Measurements from ENCODE around the gene EHHADH. TPM values are rescaled to one million over a fixed set of nuclear protein-coding genes. Genes with fewer than 3 reads are reported as not detected.
"Not testable (repeated sequence)": the region's sequence is repeated elsewhere in the genome, so short reads cannot be mapped to it uniquely, and the experiment has no call there.

Gene EHHADH
- total RNA-seq, 2 experiments from 2014 or later = 3.8 to 4.0 TPM

DNA sequence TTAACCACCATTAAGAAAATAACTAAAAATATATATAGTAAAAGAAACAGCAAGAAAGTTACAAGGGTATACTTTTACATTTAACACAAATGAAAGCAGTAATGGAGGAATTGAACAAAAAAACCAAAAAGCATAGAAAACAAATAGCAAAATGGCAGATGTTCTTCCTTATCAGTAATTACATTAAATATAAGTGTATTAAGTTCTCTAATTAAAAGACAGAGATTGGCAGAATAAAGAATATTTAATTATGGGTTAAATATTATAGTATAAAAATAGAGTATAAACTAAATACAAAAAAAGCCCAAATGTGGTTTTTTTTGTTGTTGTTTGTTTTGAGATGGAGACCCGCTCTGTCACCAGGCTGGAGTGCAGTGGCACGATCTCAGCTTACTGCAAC, 20.5 kb downstream of the EHHADH start:
- no peak overlapping the region for H3K27ac Mint-ChIP-seq
- CTCF ChIA-PET = no interaction called here
- peaks cover 3% of the 10 kb centered on the region for H3K9me3 Mint-ChIP-seq (ENCODE audit: low read depth)
- DNase-seq = no peak
- no peak overlapping the region for H3K4me3 Mint-ChIP-seq
- H3K36me3 Mint-ChIP-seq = peaks cover 11% of the 10 kb centered on the region
- ATAC-seq = no peak
- H3K4me1 Mint-ChIP-seq = no peaks in the 10 kb centered on the region
- no peaks in the 10 kb centered on the region for H3K27me3 Mint-ChIP-seq

DNA sequence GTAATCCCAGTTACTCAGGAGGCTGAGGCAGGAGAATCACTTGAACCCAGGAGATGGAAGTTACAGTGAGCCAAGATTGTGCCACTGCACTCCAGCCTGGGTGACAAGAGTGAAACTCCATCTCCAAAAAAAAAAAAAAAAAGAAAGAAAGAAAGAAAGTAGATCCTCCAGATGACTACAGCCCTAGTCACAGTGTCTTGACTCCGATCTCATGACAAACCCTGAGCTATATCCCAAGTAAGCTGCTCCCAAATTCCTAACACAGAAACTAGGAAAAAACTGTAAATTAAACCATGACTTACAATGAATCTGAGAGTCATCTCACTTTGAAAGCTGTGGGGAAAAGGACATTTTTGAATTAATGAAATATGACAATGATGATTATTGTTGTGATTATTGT, 27.3 kb downstream of the EHHADH start:
- H3K9me3 Mint-ChIP-seq (ENCODE audit: low read depth); H3K4me3 Mint-ChIP-seq; CTCF ChIA-PET; H3K27me3 Mint-ChIP-seq; H3K36me3 Mint-ChIP-seq; H3K27ac Mint-ChIP-seq; DNase-seq; H3K4me1 Mint-ChIP-seq; ATAC-seq: not testable (repeated sequence)

DNA sequence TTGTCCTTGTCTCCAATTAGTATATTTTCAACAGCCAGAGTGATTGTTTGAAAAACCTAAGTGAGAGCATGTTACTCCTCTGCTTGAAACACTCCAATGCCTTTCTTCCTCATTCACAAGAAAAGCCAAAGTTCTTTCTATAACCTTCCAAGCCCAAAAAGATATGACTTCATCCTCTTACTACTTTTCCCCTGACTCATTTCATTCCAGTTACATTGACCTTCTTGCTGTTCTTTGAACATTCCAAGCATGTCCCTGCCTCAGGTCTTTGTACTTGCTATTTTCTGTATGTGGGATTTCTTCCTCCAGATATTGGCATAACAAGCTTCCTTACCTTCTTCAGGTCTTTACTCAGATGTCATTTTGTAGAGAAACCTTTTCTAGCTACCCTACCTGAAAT, 28.3 kb downstream of the EHHADH start:
- peaks cover 2% of the 10 kb centered on the region for H3K36me3 Mint-ChIP-seq
- CTCF ChIA-PET = no interaction called here
- no peaks in the 10 kb centered on the region for H3K4me1 Mint-ChIP-seq

DNA sequence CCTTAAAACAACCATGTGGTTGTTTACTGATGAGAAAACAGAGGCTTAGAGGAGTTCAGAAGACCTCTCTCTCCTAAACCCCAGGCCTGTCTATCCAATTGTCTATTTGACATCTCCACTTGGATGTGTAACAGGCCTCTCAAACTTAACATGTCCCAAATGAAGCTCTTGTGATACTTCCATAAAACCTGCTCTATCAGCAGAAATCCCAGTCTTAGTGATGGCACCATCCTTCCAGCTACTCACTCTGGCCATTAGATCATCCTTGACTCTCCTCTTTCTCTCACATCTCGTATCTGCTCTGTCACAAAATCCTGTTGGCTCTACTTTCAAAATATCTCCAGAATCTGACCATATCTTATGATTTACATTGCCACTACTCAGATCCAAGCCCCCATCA, 28.8 kb downstream of the EHHADH start:
- DNase-seq (no peak), ATAC-seq (no peak)
- Mint-ChIP-seq H3K36me3 (peaks cover 2% of the 10 kb centered on the region), H3K4me3 (no peak overlapping the region), H3K27ac (no peak overlapping the region), H3K27me3 (no peaks in the 10 kb centered on the region), H3K4me1 (no peaks in the 10 kb centered on the region), H3K9me3 (ENCODE audit: low read depth) (no peaks in the 10 kb centered on the region)
- CTCF ChIA-PET = no interaction called here

More for the DNA sequence above, 28.3 kb downstream of the EHHADH start:
- H3K4me3 Mint-ChIP-seq = no peak overlapping the region
- H3K27me3 Mint-ChIP-seq = no peaks in the 10 kb centered on the region
- ATAC-seq (no peak), DNase-seq (no peak)
- H3K9me3 Mint-ChIP-seq (ENCODE audit: low read depth) = no peaks in the 10 kb centered on the region
- H3K27ac Mint-ChIP-seq = no peak overlapping the region

DNA sequence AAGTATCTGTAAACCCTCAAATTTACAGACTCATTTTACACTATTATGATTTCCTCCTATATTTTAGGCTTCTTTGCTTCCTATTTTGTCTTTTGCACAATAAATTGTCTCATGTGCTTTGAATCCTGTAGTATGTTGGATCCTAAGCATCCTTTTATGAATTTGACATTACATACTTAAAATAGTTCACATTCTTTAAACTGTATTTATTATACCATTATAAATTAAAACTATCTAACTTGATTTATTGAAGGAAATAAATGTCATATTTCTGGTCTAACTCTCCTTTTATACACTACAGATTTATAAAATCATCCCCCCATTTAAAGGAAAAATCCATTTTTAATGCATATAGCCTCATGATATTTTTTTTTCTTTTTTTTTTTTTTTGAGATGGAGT, 32.6 kb downstream of the EHHADH start:
- H3K36me3 Mint-ChIP-seq = no peaks in the 10 kb centered on the region
- no peak overlapping the region for H3K4me3 Mint-ChIP-seq
- ATAC-seq (no peak), DNase-seq (no peak)
- no peaks in the 10 kb centered on the region for H3K4me1 Mint-ChIP-seq
- CTCF ChIA-PET = no interaction called here
- no peaks in the 10 kb centered on the region for H3K9me3 Mint-ChIP-seq (ENCODE audit: low read depth)
- H3K27ac Mint-ChIP-seq = no peak overlapping the region
- H3K27me3 Mint-ChIP-seq = no peaks in the 10 kb centered on the region

DNA sequence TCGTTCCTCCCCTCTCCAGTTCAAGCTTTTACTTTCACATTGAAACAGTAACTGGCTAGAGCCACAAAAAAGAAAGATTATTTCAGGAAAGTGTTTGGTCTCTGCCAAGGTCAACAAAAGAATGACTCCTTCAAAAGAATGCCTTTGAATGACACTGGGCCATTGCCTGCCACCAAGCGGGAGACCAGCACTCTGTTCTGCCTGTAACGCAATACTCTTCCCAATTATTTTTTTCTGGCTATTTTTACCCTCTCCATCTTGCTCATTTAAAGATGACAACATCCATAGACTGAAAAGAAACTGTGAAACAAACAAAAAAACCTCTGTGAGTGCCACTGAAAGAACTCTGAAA, 37.3 kb downstream of the EHHADH start:
- no peaks in the 10 kb centered on the region for H3K4me1 Mint-ChIP-seq
- CTCF ChIA-PET = no interaction called here

DNA sequence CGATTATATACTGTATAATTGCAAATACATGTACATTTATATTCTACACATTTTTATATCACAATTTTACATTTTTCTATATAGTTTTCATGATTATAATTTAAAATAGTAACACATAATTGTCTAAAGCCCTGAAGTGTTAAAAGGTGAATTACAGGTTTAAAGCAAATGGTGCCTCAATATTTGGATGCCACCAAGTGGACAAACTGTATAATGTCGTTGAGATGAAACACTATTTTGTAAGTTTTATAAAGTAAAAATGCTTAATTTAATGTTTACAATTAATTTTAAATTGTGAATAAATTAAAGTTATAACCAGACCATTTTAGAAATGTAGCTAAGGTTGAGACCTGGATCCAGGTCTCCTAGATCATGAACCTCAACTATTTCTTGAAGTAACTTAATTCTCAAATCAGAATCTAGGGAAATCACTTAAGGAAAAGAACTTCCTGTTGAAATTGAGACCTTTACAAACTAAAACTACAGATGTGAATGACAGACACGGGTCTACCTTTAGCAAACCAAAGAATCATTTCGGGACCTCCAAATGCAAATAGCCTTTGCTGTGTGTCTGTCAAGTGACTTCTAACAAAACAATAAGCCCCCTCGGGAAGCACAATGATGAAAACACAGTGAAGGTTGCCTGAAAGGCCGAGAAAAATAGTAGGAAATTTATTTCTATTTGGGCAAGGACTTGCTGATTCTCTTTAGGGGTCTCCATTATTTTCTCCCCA, 37.8 kb downstream of the EHHADH start:
- H3K9me3 Mint-ChIP-seq (ENCODE audit: low read depth) = no peaks in the 10 kb centered on the region
- CTCF ChIA-PET = no interaction called here
- no peaks in the 10 kb centered on the region for H3K36me3 Mint-ChIP-seq
- DNase-seq (no peak), ATAC-seq (no peak)
- no peaks in the 10 kb centered on the region for H3K27me3 Mint-ChIP-seq
- H3K27ac Mint-ChIP-seq = no peak overlapping the region
- no peak overlapping the region for H3K4me3 Mint-ChIP-seq
- H3K4me1 Mint-ChIP-seq = no peaks in the 10 kb centered on the region

More for the DNA sequence above, 37.3 kb downstream of the EHHADH start:
- Mint-ChIP-seq H3K4me3 (no peak overlapping the region), H3K27ac (no peak overlapping the region), H3K9me3 (ENCODE audit: low read depth) (no peaks in the 10 kb centered on the region), H3K27me3 (no peaks in the 10 kb centered on the region), H3K36me3 (no peaks in the 10 kb centered on the region)
- no peak for ATAC-seq
- no peak for DNase-seq

DNA sequence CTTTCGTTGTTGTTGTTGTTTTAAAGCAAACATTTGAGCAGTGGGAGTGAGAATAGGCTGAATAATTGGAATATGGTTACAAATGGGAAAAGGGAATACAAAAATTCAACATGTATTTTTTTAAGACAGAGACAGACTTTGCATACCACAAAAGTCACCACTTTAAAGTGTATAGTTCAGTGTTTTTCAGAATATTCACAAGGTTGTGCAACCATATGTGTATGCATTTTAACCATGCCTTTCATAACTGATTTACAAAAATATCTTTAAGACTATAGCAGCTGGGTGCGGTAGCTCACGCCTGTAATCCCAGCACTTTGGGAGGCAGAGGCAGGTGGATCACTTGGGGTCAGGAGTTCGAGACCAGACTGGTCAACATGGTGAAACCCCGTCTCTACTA, 41.3 kb downstream of the EHHADH start:
- Mint-ChIP-seq H3K4me1 (peaks cover 14% of the 10 kb centered on the region), H3K9me3 (ENCODE audit: low read depth) (no peaks in the 10 kb centered on the region), H3K27ac (no peak overlapping the region), H3K4me3 (no peak overlapping the region), H3K36me3 (no peaks in the 10 kb centered on the region), H3K27me3 (no peaks in the 10 kb centered on the region)
- ATAC-seq = no peak
- DNase-seq = no peak
- CTCF ChIA-PET = no interaction called here

DNA sequence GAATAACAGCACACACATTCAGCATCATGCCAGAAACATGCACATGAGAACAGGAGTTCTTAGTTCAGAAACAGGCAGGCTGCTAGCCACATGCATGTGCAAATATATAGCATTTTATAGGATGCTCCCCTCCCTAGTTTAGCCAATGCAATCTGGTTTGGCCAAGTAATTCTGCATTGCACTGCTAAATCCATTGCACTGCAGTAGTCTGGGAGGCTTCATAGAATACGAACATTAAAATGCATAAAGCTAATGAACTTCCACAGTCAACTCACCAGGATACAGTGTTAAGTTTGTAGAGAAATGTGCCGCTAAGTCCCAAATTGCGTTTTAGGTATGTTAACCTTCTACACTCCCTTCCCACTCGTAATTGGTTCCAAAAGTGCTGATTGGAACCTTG, 41.8 kb downstream of the EHHADH start:
- CTCF ChIA-PET = no interaction called here
- Mint-ChIP-seq H3K4me1 (peaks cover 19% of the 10 kb centered on the region), H3K4me3 (no peak overlapping the region), H3K36me3 (no peaks in the 10 kb centered on the region), H3K27me3 (no peaks in the 10 kb centered on the region), H3K9me3 (ENCODE audit: low read depth) (no peaks in the 10 kb centered on the region), H3K27ac (no peak overlapping the region)
- ATAC-seq = no peak
- DNase-seq = no peak

DNA sequence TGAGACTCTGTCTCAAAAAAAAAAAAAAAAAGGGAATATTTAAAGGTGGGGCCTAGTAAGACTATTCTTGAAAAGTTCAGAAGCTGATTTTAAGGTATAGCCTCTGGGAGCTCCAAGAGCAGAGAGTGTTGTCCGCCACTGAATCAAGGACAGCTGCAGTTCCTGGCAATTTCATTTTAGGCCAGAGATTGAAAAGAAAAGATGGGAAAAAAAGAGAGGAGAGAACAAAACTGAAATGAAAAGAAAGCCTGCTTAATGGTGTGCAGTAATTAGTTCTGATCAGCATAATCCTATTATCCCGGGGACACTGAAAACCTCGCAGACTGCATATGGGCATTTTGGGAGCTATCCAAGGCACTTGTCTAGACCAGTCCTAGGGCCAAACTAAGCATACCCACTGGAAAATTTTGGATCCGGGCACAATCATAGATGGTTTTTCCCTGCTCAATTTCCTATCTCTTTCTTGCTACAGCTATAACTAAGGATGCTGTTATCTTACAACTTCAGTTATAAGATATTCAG, 43.2 kb downstream of the EHHADH start:
- H3K9me3 Mint-ChIP-seq (ENCODE audit: low read depth) = no peaks in the 10 kb centered on the region
- no peak for DNase-seq
- ATAC-seq = no peak
- H3K36me3 Mint-ChIP-seq = no peaks in the 10 kb centered on the region
- CTCF ChIA-PET = no interaction called here
- no peaks in the 10 kb centered on the region for H3K27me3 Mint-ChIP-seq
- no peak overlapping the region for H3K4me3 Mint-ChIP-seq
- peaks cover 22% of the 10 kb centered on the region for H3K4me1 Mint-ChIP-seq
- H3K27ac Mint-ChIP-seq = no peak overlapping the region

DNA sequence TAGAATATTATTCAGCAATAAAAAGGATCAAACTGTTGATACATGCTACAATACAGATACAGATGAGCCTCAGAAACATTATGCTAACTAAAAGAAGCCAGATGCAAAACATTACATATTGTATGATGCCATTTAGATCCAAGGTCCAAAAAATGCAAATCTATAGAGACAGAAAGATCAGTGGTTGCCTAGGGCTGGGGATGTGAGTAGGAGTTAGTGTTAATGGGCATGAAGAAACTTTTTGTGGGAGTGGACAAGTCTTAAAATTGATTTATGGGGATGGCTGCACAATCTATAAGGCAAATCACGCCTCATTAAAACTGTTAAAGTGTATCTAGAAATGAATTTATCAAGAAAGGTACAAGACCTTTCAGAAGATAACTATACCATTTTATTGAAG, 45.0 kb downstream of the EHHADH start:
- DNase-seq (no peak), ATAC-seq (no peak)
- Mint-ChIP-seq H3K4me3 (no peak overlapping the region), H3K36me3 (no peaks in the 10 kb centered on the region), H3K4me1 (peaks cover 23% of the 10 kb centered on the region), H3K9me3 (ENCODE audit: low read depth) (no peaks in the 10 kb centered on the region), H3K27ac (no peak overlapping the region), H3K27me3 (no peaks in the 10 kb centered on the region)
- CTCF ChIA-PET = no interaction called here

DNA sequence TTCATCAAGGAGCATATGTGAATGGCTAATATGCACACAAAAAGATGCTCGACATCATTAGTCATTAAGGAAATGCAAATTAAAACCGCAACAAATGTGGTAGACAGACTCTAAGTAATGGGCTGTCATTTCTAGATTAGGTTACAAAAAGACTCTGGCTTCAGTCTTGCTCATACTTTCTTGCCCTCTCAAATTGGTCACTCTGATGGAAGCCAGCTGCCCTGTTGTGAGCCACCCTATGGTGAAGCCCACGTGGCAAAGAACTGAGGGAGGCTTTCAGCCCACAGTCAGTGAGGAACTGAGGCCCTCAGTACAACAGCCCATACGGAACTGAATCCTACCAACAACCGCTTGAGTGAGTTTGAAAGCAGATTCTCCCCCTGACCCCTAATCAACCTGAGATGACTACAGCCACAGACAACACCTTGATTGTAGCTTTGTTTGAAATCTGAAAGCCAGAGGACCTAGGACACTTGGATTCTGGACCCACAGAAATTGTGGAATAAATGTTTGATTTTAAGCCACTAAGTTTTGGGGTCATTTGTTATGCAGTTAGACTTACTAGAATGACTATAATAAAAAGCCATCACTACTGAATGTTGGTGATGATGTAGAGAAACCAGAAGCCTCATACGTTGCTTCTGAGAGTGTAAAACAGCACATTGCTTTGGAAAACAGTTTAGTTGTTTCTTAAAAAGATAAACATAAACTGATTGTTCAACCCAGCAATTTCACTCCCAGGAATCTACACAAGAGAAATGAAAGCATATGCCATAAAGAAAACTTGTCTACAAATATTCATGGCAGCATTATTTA, 45.7 kb downstream of the EHHADH start:
- Mint-ChIP-seq H3K4me3 (peak overlapping the region; percentile 35), H3K36me3 (no peaks in the 10 kb centered on the region), H3K27me3 (no peaks in the 10 kb centered on the region), H3K9me3 (ENCODE audit: low read depth) (no peaks in the 10 kb centered on the region), H3K27ac (peak overlapping the region; percentile 82), H3K4me1 (peaks cover 23% of the 10 kb centered on the region)
- CTCF ChIA-PET = interaction anchor here (1.1 kb wide), 1 partner anchor 32 kb away, joined by 5 read pairs; no protein-coding TSS in a partner anchor
- DNase-seq = peak; percentile 57
- peak; percentile 83 for ATAC-seq

DNA sequence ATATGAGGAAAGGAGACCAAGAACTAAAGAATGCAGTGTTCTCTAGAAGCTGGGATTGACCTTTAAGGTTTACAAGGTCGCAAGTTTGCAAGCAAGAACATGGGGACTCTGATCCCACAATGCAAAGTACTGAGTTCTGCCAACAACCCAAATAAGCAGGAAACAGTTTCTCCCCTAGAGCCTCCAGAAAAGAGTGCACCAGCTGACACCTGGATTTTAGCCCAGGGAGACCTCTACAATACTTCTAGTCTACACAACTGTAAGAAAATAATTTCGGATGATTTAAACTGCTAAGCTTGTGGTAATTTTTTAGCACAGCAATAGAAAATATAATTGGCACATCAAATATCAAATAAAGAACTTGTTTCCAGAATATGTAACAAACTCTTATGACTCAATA, 46.4 kb downstream of the EHHADH start:
- no peak for DNase-seq
- CTCF ChIA-PET = interaction anchor here (1.1 kb wide), 1 partner anchor 31 kb away, joined by 5 read pairs; no protein-coding TSS in a partner anchor
- no peak overlapping the region for H3K27ac Mint-ChIP-seq
- ATAC-seq = no peak
- H3K36me3 Mint-ChIP-seq = no peaks in the 10 kb centered on the region
- H3K27me3 Mint-ChIP-seq = no peaks in the 10 kb centered on the region
- peaks cover 23% of the 10 kb centered on the region for H3K4me1 Mint-ChIP-seq
- no peaks in the 10 kb centered on the region for H3K9me3 Mint-ChIP-seq (ENCODE audit: low read depth)
- no peak overlapping the region for H3K4me3 Mint-ChIP-seq

DNA sequence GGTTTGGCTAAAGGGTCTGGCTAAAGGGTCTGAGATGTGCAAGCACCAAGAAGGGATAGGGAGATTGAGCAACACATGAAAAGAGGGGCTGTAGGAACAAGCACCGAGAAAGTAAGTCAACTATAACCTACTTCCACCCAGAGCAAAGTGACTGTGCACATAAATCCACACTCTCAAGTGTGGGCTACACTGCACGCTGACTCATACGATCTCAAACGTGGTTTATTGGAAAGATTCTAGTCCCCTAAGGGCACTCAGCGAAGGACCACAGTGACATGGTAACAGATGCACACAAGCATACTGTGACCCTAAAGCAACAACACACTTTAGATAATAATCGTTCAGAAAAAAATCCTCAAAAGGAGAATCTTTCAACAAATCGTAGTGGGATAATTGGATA, 48.0 kb downstream of the EHHADH start:
- no peaks in the 10 kb centered on the region for H3K36me3 Mint-ChIP-seq
- CTCF ChIA-PET = no interaction called here
- no peak for ATAC-seq

More for the DNA sequence above, 48.0 kb downstream of the EHHADH start:
- peak; percentile 41 for DNase-seq
- no peaks in the 10 kb centered on the region for H3K27me3 Mint-ChIP-seq
- H3K9me3 Mint-ChIP-seq (ENCODE audit: low read depth) = no peaks in the 10 kb centered on the region
- H3K27ac Mint-ChIP-seq = no peak overlapping the region
- no peak overlapping the region for H3K4me3 Mint-ChIP-seq
- peaks cover 23% of the 10 kb centered on the region for H3K4me1 Mint-ChIP-seq
